Measurements from ENCODE around the gene USP37. TPM values are rescaled to one million over a fixed set of nuclear protein-coding genes. Genes with fewer than 3 reads are reported as not detected.
A peak's percentile ranks its signal among the peaks of the same experiment; 100 is the strongest.

Gene USP37
- total RNA-seq, 1 donor from 2014 or later: 13.9 TPM

- no peak for DNase-seq (ENCODE audit: low spot score)
Observed at GRCh38 chr2:218478544-218478943, 89.6 kb downstream of the USP37 start.

- no peak for DNase-seq (ENCODE audit: low spot score)
Observed at GRCh38 chr2:218477247-218477646, 90.9 kb downstream of the USP37 start.

GRCh38 chr2:218476676-218477075 lies 91.5 kb downstream of the USP37 start:
- DNase-seq (ENCODE audit: low spot score): no peak

GRCh38 chr2:218474527-218474926 lies 93.6 kb downstream of the USP37 start:
- DNase-seq (ENCODE audit: low spot score): no peak

GRCh38 chr2:218472988-218473387 lies 95.2 kb downstream of the USP37 start:
- no peak for DNase-seq (ENCODE audit: low spot score)

GRCh38 chr2:218471982-218472381 lies 96.2 kb downstream of the USP37 start:
- no peak for DNase-seq (ENCODE audit: low spot score)

- no peak for DNase-seq (ENCODE audit: low spot score)
Observed at GRCh38 chr2:218471036-218471435, 97.1 kb downstream of the USP37 start.

GRCh38 chr2:218470448-218470847 lies 97.7 kb downstream of the USP37 start:
- DNase-seq (ENCODE audit: low spot score): no peak

GRCh38 chr2:218465987-218466633 lies 102.0 kb downstream of the USP37 start:
- no peak for DNase-seq (ENCODE audit: low spot score)

- DNase-seq (ENCODE audit: low spot score): no peak
Observed at GRCh38 chr2:218458598-218458997, 109.6 kb downstream of the USP37 start.

GRCh38 chr2:218456849-218457248 lies 111.3 kb downstream of the USP37 start:
- DNase-seq (ENCODE audit: low spot score): no peak

- DNase-seq (ENCODE audit: low spot score): no peak
Observed at GRCh38 chr2:218452079-218452478, 116.1 kb downstream of the USP37 start.

GRCh38 chr2:218448934-218449333 lies 119.2 kb downstream of the USP37 start:
- DNase-seq (ENCODE audit: low spot score): no peak

- DNase-seq (ENCODE audit: low spot score): no peak
Observed at GRCh38 chr2:218447072-218447471, 121.1 kb downstream of the USP37 start.

- DNase-seq (ENCODE audit: low spot score): no peak
Observed at GRCh38 chr2:218446547-218446946, 121.6 kb downstream of the USP37 start.

- DNase-seq (ENCODE audit: low spot score): no peak
Observed at GRCh38 chr2:218445602-218446001, 122.5 kb downstream of the USP37 start.

- no peak for DNase-seq (ENCODE audit: low spot score)
Observed at GRCh38 chr2:218444692-218445357, 123.3 kb downstream of the USP37 start.

GRCh38 chr2:218438596-218438995 lies 129.6 kb downstream of the USP37 start:
- DNase-seq (ENCODE audit: low spot score): no peak

- no peak for DNase-seq (ENCODE audit: low spot score)
Observed at GRCh38 chr2:218437969-218438368, 130.2 kb downstream of the USP37 start.

GRCh38 chr2:218436992-218437391 lies 131.2 kb downstream of the USP37 start:
- DNase-seq (ENCODE audit: low spot score): no peak

GRCh38 chr2:218435003-218435982 lies 132.9 kb downstream of the USP37 start:
- DNase-seq (ENCODE audit: low spot score): peak; percentile 77

- DNase-seq (ENCODE audit: low spot score): peak; percentile 74
Observed at GRCh38 chr2:218434456-218434855, 133.7 kb downstream of the USP37 start.

All from mesenteric fat pad (tissue), 1 donor.